SH-SY5Y (cell line): Measurements from ENCODE around the gene RNF111.

Source experiments
- GATA2 ChIP-seq: IDR thresholded peaks from 2 replicates; pipeline ENCODE4 v1.6.1; 2011; ENCODE audit warnings: mild to moderate bottlenecking, low read depth, low read length
- GATA3 ChIP-seq: IDR thresholded peaks from 2 replicates; pipeline ENCODE4 v1.6.1; 2011; ENCODE audit warnings: low read depth, mild to moderate bottlenecking, low read length, moderate library complexity

GRCh38 chr15:59017449-59017848 lies 30.0 kb downstream of the RNF111 start:
- TF ChIP-seq GATA2 (no peak), GATA3 (no peak)
